ENCODE results near the gene BACE2.
"Not testable (repeated sequence)": the region's sequence is repeated elsewhere in the genome, so short reads cannot be mapped to it uniquely, and the experiment has no call there.

The BACE2 gene

DNA sequence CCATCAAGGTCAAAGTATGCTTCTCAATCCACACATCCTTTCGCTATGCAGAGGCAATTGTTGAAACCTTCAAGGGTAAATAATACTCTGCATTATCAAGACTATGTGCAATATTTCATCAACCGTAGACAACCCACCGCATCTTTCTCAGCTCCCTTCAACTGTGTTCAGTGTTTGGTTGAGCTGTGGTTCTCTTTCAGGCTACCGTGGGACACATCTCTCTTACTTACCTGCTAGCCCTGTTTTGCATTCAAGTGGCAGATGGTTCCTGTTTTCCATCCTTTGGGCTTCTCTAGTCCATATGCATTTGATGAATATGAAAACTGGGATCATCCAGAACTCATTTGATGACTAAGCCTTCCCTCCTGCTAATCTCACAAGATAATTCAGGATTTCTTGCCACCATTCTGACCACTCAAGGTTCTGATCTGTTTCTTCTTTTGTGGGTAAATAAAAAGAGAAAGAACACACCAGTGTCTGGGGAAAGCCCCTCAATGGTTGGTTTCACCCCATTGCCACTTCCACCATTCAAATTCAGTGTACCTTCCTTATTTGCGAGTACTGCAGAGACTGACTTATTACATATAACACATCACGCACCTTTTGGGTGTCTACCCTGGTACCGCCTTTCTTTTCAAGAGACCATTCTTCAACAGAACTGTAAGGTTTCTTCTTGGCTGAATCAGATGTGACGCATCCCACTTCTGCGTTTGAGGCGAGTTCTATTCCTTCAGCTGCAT is 61.7 kb downstream of the BACE2 start:
- no peak overlapping the region for H3K4me3 ChIP-seq (ENCODE audit: low read length)

DNA sequence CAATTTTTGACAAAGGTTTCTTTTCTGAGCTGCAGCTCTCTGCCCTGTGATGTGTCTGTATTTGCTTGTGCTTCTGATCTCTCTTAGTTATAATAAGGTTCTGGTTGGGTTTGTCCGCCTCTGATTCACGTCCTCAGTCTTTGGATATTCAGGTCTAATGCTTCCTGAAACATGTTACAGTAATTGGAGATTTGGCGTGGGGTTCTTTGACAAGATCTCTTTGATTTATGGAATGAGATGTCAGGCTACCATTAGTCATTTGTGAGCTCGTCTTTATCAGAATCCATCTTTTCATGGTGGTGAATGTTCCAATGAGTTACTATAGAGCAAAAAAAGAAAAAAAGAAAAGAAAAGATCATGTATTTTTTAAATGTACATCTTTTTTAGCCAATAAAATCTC is 62.5 kb downstream of the BACE2 start:
- H3K4me3 ChIP-seq (ENCODE audit: low read length): no peak overlapping the region
- DNase-seq (ENCODE audit: low read depth, low spot score): no peak

More for the DNA sequence above, 61.7 kb downstream of the BACE2 start:
- DNase-seq (ENCODE audit: low read depth, low spot score): no peak

DNA sequence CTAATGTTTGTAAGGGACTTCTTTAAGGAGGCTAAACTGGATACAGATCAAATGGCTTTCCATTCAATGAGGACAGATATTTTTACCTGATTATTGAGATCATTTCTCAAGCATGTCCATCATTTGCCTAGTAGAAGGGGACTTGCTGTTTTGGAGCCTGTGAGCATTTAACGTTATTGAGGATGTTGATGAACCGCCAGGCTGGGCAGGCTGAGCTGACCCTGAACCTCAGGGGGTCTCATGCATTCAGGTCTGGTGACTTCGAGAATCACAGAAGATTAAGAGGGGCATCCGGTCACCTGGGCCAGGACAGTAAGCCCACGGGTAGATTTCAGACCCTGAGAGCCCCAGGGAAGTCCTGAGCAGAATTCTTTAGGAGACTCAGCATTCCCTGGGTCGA is 63.1 kb downstream of the BACE2 start:
- H3K4me3 ChIP-seq (ENCODE audit: low read length): no peak overlapping the region
- DNase-seq (ENCODE audit: low read depth, low spot score): no peak

DNA sequence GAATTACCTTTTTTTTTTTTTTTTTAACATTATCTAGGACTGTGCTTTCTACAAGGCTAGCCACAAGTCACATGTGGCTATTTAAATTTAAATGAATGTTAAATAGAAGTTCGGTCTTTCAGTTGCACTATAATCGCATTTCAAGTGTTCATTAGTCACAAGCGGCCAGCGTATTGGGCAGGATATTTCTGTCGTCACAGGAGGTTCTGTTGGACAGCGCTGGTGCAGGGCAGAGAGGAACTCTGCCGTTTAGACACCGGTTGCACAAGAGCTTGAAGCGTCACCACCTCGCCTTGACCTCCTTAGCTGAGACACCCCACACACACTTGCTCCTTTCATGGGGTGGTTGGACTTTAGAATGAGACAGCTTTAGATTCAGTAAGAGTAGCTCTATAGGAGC is 64.1 kb downstream of the BACE2 start:
- DNase-seq (ENCODE audit: low read depth, low spot score): no peak
- H3K4me3 ChIP-seq (ENCODE audit: low read length): no peak overlapping the region

DNA sequence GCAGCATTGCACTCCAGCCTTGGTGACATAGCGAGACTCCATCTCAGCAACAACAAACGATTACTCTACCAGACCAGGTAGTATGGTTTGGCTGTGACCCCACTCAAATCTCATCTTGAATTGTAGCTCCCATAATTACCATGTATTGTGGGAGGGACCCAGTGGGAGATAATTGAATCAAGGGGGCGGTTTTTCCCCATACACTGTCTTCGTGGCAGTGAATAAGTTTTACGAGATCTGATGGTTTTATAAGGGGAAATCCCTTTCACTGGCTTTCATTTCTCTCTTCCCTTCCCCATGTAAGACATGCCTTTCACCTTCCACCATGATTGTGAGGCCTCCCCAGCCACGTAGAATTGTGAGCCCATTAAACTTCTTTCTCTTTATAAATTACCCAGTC is 66.0 kb downstream of the BACE2 start:
- no peak for DNase-seq (ENCODE audit: low read depth, low spot score)
- no peak overlapping the region for H3K4me3 ChIP-seq (ENCODE audit: low read length)

DNA sequence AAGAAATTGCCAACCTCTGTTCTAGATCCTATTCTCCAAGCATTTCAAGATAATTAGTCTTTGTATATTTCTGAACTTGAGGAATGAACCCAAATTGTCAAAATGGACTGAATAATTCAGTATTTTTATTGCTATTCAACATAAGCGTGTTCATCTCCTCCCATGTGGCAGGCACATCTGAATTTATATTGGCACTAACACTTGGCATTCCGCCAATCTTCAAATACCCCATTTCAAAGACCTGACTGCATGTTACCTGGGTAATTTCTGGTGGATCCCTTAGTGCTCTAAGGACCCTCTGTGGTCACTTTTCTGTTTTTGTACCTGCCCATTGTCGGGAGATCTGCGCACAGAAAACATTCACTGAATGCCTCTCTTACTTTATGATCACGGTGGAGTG is 66.6 kb downstream of the BACE2 start:
- no peak for DNase-seq (ENCODE audit: low read depth, low spot score)
- H3K4me3 ChIP-seq (ENCODE audit: low read length): no peak overlapping the region

DNA sequence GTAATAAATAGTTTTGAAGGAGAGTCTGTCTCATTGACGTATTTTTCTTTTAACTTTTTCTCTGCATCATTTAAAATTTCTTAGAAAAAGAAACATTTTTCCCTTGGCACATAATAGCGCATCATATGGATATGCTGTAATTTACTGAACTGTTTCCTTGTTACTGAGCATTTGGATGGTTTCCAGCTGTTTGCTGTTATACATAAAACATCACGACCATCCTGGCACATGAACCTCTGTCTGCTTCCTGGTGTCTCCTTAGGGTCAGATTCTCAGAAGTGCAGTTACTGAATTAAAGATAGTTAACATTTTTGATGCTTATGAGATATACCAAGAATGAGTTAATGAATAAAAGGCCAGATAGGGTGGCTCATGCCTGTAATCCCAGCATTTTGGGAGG is 67.2 kb downstream of the BACE2 start:
- H3K4me3 ChIP-seq (ENCODE audit: low read length): no peak overlapping the region
- DNase-seq (ENCODE audit: low read depth, low spot score): no peak

DNA sequence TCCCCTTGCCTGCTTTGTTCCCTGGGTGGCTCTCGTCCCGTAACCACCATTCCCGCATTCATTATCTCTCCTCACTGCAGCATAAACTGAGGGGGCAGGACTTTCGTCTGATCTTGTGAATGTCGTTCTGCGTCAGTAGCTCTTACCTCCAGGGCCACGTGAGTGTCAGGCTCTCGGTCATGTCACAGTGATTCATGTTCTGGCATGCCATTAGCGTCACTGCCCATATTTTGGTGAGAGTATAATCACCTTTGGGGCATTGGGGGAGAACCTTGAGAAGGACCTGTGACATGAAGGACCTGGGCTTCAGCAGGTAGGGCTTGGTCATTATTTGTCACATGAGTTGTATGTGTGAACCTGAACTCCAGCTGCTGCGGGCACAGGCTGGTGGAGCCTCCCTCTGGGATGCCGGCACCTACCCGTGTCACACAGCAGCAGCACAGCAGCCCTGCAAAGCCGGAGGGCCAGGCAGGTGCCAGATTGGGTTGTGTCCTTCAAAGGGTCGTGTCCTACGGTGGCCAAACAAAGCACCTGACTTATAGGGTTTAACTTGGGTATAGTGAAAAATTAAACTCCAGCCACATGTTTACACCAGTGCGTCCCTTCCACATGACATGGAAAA is 68.5 kb downstream of the BACE2 start:
- DNase-seq (ENCODE audit: low read depth, low spot score): no peak
- H3K4me3 ChIP-seq (ENCODE audit: low read length): no peak overlapping the region

DNA sequence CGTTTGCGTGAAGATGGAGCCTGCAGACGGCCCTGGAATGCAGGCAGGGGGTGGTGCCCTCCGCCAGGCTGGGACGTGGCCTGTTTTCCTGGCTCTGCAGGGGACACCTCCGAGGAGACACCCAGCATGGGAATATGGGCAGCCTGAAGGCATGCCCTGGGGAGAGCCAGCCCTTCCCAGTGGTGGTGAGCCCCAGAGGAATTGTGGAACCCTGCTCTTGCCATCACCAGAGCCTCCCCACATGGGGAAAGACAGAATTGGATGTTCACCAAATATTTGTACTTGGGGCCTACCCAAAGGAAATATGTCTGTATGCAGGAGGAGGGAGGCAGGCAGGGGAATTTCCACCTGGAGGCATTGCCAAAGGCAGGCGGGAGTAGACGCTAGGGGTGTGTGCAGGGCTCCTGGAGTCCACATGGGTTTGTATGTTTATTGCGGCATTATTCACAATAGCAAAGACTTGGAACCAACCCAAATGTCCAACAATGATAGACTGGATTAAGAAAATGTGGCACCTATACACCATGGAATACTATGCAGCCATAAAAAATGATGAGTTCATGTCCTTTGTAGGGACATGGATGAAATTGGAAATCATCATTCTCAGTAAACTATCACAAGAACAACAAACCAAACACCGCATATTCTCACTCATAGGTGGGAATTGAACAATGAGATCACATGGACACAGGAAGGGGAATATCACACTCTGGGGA is 70.3 kb downstream of the BACE2 start:
- not testable (repeated sequence) for DNase-seq (ENCODE audit: low read depth, low spot score); H3K4me3 ChIP-seq (ENCODE audit: low read length)

DNA sequence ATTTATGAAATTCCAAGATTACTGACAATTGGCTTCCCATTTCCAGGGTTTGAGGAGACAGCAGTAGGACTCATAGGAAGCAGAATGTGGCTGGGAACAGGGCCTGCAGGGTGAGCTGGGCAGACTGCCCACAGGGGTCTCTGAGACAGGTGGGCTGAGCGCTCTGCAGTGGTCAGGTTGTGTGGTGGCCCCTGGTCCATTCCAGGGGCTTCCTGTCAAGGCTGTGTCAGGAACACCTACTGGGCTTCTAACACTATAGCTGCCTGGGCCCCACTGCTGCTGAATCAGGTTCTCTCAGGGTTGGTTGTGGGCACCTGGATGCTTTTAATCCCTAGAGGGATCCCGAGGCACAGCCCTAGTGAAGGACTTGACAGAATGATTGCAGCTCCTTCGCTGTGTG is 72.1 kb downstream of the BACE2 start:
- no peak for DNase-seq (ENCODE audit: low read depth, low spot score)
- no peak overlapping the region for H3K4me3 ChIP-seq (ENCODE audit: low read length)

DNA sequence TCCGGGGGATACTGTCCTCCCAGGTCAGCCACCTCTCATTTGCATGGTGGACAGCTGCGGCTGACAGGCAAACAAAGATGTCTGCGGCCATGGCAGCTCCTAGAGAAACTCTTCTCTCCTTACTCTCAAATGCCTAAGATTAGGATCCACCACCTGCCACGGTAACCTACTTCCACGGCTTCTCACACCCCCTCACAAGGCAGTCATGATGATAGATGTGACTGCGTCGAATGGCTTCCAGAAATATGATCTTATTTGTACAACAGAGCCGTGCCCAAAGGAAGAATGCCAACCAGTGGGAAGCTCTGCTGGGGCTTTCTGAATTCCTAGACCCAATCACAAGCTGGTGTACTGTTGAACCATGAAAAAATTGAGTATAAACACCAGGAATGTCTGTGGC is 73.4 kb downstream of the BACE2 start:
- no peak overlapping the region for H3K4me3 ChIP-seq (ENCODE audit: low read length)
- DNase-seq (ENCODE audit: low read depth, low spot score): no peak

DNA sequence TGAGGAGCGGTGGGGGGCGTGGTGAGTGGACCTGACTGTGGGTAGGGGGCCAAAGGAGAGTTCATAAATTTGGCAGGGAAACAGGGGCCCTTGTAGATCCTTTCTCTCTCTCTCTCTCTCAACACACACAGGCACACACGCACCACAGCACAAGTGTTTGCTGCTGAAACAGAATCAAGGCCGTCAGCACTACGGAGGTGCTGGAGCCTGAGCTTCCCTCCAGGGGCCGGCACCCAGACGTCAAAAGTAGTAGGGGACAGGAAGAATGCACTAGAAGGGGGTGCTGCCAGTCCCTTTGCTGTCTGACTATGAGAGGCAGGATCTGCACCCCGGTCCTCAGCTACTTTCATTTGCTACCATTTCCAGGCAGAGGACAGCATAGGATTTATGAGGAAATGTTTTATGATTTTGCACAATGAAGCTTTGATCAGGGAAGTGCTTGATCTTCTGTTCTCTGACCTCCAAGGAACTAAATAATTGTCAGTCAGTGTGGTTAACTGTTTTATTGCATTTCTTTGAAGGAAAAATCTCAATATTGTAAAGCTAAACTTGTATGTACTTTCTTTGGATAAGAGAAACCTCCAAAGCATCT is 74.4 kb downstream of the BACE2 start:
- no peak for DNase-seq (ENCODE audit: low read depth, low spot score)

DNA sequence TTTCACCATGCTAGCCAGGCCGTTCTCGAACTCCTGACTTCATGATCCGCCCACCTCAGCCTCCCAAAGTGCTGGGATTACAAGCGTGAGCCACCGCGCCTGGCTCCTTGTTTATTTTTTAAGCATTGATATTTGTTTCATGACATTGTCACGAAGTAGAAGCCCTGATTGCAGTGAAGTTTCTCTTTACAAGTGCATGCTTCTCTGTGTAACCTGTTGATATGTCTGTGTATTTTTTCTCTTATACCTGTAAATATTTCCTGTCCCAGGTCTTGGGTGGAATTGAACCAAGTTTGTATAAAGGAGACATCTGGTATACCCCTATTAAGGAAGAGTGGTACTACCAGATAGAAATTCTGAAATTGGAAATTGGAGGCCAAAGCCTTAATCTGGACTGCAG is 75.1 kb downstream of the BACE2 start:
- DNase-seq (ENCODE audit: low read depth, low spot score): no peak

More for the DNA sequence above, 74.4 kb downstream of the BACE2 start:
- no peak overlapping the region for H3K4me3 ChIP-seq (ENCODE audit: low read length)

DNA sequence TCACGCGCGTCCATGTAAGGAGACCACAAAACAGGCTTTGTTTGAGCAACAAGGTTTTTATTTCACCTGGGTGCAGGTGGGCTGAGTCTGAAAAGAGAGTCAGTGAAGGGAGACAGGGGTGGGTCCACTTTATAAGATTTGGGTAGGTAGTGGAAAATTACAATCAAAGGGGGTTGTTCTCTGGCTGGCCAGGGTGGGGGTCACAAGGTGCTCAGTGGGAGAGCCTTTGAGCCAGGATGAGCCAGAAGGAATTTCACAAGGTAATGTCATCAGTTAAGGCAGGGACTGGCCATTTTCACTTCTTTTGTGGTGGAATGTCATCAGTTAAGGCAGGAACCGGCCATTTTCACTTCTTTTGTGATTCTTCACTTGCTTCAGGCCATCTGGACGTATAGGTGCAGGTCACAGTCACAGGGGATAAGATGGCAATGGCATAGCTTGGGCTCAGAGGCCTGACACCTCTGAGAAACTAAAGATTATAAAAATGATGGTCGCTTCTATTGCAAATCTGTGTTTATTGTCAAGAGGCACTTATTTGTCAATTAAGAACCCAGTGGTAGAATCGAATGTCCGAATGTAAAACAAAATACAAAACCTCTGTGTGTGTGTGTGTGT is 76.4 kb downstream of the BACE2 start:
- DNase-seq (ENCODE audit: low read depth, low spot score); H3K4me3 ChIP-seq (ENCODE audit: low read length): not testable (repeated sequence)

More for the DNA sequence above, 75.1 kb downstream of the BACE2 start:
- H3K4me3 ChIP-seq (ENCODE audit: low read length): no peak overlapping the region

DNA sequence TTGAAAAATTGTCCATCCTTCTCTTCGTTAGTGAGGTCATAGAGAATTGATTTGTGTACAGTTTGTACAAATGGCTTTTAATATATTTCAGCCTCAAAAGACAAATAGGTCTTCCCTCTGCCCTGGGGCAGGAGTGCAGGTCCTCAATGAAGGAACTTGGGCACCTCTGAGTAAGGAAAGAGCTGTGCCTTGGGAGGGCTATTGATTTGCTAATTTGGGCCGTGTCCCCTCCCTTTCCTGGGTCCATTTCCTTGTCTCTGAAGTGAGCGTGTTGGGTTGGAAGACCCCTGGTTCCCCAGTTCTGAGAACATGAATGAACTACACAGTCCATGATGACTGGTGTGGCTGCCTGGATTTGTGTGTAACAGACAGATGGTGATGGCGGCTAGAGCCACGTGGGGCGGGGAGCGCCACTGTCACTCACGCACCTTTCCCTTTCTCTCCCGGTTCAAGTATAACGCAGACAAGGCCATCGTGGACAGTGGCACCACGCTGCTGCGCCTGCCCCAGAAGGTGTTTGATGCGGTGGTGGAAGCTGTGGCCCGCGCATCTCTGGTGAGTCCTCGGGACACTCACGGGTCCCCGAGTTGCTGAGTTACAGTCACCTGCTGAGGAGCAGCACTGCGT is 77.7 kb downstream of the BACE2 start:
- no peak for DNase-seq (ENCODE audit: low read depth, low spot score)
- no peak overlapping the region for H3K4me3 ChIP-seq (ENCODE audit: low read length)

DNA sequence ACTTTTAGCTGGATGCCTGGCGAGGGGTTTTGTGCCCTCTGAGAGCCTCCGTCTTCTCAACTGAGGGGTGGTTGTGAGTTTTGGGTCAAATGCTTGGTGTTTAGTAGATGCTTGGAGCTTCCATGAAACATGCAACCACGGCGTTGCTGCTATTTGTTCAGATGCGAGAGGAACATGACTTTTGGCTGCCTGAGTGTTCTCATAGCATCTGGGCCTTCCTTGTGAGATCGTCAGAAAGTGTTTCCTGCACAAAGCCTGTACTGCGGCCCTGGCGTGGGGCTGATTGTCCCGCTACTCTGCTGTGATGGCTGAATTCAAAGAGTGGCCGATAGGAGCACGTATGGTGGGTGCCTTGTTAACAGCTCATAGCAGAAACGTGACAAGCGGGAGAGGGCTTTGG is 78.8 kb downstream of the BACE2 start:
- DNase-seq (ENCODE audit: low read depth, low spot score): no peak
- no peak overlapping the region for H3K4me3 ChIP-seq (ENCODE audit: low read length)

DNA sequence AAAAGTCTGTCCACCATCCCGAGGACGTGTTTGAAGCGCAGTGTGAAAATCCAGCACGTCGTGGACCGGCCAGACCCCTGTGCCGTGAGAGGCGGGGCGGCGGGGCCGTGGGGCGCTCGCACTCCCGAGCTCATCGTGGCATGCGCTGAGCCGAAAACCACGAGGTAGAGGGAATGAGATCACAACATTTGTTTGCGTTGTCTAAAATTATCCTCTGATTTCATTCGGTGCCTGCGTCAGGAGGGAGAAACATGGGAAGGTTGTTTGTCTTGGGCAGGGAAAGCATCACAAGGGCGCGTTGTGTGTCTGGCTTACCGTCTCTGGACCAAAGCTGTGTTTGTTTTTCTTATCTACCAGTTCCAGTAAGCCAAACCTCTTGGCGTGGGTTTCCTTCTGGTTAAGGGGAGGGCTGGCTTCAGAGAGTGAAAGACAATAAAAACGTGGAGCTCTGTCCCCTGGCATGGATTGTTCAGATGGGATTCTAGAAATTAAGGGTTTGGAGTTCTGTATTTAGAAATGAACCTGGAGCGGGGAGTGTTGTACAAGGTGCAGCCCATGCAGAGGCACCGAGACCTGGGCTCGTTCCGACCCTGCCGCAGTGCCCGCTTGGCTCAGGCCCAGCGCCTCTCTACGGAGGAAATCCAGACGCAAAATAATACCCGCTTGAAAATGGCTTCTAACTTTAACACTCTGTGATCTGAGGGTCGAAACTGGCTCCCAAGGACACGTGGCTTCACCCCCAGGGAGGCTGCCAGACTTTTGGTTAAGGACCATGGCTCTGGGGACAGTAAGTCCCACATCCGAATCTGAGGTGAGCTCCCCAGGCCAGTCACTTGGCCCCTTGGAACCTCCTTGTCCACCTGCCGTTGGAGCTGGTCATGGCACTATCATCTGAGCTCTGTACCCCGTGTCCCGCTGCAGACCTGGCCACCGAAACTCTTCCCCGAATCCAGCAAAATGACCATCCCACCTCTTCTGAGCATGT is 79.9 kb downstream of the BACE2 start:
- H3K4me3 ChIP-seq (ENCODE audit: low read length): no peak overlapping the region
- no peak for DNase-seq (ENCODE audit: low read depth, low spot score)

DNA sequence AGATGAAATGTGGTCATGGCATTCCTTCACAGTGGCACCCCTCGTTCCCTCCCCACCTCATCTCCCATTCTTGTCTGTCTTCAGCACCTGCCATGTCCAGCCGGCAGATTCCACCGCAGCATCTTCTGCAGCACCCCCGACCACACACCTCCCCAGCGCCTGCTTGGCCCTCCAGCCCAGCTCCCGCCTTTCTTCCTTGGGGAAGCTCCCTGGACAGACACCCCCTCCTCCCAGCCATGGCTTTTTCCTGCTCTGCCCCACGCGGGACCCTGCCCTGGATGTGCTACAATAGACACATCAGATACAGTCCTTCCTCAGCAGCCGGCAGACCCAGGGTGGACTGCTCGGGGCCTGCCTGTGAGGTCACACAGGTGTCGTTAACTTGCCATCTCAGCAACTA is 81.5 kb downstream of the BACE2 start:
- no peak for DNase-seq (ENCODE audit: low read depth, low spot score)
- H3K4me3 ChIP-seq (ENCODE audit: low read length): no peak overlapping the region
